HG02571 (cell line): Measurements from ENCODE around the gene PPP2R5D.
A peak's percentile ranks its signal among the peaks of the same experiment; 100 is the strongest.

Source experiments
- ATAC-seq: cut with Tn5 transposase; IDR thresholded peaks from one replicate; pipeline ENCODE4 v1.9.1; 2021; ENCODE audit warnings: mild to moderate bottlenecking, moderate library complexity; ENCODE audit not compliant: unreplicated experiment

The PPP2R5D gene

DNA sequence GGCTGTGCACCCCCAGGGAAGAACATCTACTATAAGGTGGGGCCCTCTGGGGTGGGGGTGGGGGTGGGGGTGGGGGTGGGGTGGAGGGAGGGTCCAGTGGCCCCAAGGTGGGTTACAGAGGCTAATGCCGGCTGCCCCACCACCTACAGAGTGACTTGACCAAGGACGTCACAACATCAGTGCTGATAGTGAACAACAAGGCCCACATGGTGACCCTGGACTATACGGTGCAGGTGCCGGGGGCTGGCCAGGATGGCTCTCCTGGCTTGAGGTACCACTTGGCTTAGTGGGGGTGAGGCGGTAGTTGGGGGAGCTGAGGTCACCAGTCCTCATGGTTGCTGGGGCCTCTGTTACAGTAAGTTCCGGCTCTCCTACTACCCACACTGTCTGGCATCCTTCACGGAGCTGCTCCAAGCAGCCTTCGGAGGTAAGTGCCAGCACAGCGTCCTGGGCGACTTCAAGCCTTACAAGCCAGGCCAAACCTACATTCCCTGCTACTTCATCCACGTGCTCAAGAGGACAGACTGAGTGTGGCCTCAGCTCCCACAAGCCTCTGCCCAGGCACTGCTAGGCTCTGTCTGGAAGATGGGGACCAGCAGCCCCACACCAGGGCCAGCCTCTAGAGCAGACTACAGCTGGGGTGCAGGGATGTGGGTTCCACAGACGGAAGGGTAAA is 21.1 kb upstream of the PPP2R5D start:
- ATAC-seq = no peak

DNA sequence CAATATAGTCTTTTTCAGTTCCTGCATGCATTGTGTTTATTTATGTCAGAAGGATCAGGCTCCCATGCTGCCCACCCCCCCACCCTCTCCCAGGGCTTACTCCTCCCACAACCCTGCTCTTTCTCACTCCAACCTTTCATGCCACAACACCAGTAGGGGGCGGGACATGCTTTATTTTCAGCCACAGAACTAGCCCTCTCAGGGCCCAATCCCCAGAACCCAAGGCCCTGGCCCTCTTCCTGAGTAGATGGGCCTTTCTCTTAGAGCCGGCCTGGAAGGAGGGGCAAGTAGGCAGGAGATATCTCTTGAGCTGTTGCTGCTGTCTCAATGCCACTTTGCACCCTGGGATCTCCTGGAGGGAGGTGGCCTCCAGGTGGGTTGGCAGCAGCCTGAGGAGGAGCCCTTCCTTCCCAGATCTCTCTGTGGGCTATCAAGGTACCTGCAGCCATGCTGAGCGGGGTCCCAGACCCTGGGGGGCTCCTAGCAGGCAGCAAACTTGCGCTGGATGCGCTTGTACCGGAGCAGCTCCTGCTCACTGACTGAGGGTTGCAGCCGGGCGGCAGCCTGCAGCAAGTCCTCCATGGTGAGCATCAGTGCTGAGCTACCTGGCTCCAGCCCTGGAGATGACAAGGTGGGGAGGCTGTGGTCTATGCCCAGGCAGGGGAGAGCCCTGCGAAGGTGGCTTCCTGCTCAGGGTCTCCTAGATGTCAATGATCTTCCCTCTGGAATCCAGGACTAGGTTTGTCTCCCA is 20.3 kb upstream of the PPP2R5D start:
- no peak for ATAC-seq

DNA sequence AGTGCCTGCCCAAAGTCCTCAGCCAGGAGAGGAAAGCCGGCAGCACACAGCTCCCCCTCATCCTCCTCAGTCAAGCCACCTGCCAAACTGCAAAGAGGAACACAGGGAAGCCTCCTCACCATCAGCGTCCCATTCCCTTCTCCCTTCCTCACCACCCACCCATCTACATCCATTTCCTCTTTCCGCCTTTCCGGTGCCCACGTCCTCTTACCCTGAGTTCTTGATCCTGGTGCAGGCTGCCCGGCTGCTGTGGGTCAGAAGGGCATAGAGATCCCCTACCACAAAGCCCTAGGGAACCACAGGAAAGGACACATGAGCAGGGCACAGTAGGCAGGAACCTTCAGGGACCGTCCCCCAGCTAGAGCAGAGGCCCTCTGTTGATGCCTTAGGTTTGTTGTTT is 17.8 kb upstream of the PPP2R5D start:
- no peak for ATAC-seq

DNA sequence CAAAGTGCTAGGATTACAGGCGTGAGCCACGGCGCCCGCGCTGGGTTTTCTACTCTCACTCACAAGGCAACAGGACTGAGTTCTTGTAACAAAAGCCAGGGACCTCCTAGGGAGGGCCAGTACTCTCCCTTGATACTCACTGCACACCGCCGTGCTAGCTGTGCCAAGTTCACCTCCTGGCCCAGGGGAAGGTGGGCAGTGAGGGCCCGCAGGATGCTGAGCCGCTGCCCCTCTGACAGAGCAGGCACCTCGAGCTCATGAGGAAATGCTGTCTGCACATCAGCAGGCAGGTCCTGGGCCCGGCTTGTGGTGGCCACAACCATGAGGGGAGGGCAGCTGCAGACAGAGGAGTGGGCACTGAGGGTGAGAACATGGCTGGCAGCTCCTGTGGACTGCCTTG is 17.1 kb upstream of the PPP2R5D start:
- no peak for ATAC-seq

DNA sequence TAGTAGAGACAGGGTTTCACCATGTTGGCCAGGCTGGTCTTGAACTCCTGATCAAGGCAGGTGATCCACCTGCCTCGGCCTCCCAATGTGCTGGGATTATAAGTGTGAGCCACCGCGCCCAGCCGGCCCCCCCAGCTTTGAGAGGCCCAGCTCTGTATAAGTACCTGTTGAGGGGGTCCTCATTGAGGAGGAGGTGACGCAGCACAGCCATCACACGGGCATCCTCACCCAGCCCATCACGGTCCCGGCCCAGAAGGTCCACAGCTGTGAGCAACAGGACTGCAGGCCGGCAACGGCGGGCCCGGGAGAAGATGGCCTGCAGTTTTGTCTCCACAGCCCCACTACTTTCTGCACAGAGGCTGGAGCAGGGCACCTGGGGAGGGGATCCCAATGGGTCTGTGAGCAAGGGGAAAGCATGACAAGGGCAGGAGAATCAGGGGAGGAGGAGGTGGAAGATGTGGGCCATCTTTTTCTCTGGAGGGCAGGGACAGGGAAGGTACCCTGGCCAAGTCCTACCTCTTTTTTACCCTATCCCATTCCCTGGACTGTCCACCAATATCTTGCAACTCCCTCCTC is 16.2 kb upstream of the PPP2R5D start:
- ATAC-seq = no peak

DNA sequence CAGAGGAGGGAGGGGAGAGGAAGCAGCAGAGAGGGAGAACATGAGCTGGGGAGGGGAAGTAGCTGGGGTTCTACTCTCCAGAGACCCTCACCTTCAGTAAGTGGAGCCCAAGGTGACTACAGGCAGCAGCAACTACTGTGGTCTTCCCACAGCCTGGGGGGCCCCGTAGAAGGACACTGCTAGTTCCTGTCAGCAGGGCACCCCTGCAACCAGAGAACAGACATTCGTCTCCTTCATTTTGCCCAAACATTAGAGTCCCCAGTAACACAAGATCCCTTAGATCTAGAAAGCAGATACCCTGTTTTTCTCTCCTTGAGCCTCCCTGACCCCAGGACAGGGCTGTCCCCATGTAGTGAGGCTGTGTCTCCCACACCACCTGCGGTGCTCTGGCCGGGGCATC is 15.6 kb upstream of the PPP2R5D start:
- no peak for ATAC-seq

DNA sequence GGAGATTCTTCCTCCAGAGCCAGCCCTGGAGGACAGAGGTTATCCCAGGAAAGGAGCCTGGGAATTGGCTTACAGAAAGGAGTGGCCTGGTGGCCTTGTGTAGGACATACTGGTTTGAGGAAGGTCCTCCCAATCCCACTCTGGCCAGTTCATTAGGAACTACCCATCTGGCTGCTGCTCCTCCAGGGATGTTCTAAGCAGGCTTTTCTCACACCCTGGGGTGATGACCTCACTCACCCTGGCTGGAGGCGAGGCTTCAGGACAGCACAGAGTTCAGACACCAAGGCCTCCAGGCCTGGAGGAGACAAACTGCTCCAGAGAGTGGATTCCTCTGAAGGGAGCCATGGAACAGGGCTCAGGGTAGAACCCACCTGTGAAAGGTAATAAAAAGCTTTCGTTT is 14.9 kb upstream of the PPP2R5D start:
- ATAC-seq = no peak

DNA sequence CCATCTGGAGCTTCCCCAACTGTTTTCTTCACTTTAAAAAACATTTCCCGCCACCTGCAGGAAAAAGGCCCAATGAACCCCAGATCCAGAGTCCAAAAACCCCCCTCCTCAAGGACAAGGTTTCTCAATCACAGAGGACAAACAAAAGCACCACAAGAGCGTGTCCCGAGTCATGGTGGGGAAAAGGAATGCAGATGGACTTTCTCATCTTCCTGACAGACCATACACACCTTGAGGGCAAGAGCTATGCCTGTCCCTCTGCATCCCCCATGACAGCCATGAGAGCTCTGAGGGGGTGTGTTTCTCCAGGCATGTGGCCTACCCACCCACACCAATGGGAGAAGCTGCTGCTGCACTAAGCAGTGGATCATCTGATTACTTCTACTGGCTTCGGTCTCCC is 14.4 kb upstream of the PPP2R5D start:
- ATAC-seq = no peak

DNA sequence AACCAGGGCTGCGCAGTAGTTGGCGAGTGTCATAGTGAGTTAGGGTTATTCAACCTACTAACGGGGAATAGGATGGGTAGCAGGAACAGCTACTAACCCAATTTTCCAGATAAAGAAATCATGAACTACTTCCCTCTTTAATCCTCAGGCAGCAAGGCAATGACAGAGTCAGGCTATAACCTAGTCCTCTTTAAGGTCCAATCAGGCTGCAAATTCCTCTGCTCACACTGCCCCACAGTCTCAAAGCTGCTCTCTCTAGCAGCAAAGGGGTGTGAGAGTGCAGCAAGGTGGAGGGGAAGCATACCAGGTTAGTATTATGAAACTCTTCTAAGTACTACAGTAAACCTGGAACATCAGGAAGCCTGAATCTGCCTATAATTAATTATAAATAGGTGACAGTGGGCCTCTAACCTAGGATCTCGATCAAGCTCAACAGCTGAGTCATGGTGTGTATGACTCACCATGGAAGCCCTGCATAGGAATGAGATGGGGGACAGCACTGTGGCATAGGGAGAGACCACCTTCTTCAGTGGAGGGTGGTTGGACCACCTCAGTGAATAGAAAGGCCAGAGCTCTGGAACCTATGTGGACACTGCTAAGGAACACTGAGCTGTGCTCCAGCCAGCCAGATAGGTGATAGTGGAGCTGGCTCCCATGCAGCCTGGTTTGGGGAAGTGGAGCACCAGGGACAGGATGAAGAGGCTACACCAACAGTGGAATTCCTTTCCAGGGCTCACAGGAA is 13.3 kb upstream of the PPP2R5D start:
- no peak for ATAC-seq

DNA sequence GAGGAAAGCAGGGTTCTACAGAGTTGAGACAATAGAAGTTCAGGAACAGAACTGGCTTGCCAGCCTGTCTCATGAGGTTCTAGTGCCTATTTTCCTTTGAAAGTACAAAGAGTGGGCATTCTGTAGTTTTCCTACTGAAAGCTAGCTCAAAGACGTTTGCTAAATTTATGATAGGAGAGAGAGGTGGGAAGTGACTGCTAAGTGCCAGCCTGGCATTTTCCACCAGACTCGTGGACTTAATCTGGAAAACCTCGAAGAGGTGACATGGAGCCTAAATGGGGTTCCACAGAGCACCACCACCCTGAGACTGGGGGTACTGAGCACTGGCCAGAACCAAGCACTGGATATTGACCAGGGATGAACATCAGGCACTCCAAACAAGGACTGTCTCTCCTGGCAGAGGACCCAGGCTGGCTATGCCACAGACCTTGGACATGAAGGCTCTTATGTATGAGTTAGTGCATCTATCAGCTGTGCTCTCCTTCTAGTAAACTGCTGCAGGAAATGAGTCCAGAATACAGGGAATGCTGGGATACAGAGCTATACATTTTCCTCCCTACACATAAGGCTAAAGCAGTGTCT is 12.5 kb upstream of the PPP2R5D start:
- ATAC-seq = no peak

DNA sequence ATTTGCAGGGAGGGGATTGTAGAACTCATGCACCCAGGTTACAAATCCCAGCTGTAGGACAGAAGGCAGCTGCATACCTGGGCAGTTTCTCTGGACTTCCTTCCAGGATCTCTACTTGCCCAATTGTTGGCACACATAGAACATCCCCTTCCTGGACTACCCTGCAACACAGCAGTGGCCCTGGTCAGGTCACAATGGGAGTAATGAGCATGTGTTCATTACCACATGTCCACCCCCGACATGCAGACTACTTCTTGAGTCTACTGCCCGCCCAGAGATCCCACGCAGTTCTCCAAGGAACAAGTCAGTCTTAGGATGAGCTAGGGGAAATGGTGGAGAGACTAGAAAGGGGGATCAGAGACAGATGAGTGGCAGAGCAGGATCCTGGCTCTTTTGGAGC is 10.4 kb upstream of the PPP2R5D start:
- no peak for ATAC-seq

DNA sequence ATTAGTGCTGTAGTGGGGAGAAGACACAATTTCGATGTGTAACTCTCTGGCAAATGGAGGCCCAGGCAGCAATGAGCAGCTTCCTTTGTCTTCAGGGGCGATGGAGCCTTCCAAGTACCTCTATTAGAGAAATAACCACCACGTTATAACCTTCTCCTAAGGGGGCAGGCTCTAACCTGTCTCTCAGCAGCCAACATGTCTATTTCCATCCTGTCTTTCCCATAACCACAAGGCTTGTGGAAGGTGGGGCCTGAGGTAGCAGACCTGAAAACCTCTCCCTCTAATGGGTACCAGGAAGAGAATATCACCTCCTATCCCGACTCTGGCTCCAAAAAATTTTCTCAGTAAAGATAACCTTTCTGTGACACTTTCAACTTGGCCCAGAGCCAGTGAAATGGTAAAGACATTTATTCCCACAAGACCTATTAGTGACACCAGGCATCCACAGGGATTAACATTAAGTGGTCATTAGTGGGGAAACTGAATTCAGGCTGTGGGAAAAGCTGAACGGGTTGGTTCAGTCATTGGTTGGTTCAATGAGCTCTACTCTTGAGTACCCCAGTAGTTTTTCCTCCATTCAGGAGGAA is 9.4 kb upstream of the PPP2R5D start:
- no peak for ATAC-seq

DNA sequence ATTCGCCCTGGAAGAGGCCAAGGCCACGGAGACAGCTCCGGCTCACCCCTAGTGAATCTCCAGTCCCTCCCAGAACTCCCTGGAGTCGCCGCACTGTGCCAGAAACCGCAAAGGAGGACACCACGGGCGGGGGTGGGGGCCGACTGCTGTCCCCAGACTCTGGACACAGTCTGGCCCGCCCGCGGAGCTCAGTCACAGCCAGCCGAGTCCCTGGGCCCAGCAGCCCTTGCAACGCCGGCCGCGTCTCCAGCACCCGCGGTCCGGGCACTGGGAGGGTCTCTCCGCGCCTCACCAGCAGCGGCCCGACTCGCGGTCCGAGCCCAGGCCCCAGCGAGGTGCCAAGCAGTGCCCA is 5.9 kb upstream of the PPP2R5D start:
- peak; percentile 23 for ATAC-seq

DNA sequence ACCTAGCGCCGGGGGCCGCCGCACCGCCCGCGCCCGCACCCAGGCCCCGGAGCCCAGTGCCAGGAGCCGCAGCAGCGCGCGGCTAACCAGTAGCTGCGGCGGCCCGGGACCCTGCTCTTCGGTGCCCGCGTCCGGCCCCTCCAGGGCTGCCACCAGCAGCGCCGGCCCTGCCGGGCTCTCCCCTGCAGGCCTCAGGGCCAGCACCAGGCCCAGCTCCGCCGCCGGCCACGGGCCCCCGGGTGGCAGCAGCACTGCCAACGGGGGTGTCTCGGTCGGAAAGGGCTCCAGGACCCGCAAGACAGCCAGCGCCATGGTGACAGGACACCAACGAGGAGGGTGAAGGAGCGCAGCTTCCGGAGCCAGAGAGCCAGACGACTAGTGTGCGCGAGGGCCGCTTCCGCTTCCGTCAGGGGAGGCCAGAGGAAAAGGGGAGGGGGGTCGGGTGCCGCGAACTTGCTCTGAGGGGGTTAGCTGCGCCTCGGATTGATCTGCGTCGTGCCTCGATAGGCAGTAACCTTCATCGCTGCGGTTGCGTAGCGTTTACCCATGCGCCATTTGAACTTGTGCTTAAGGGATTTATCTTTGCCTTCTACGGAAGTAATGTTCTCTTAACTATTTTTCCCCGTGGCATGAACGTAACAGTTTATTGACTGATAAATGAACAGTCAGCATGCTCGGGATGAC is 5.4 kb upstream of the PPP2R5D start, which contains the start of gene PEX6:
Gene PEX6, minus strand, starts transcription at position 343 of the 684 bp plus-strand sequence. Its CDS starts 31 bp downstream, at position 312.
- ATAC-seq = peak; percentile 75

DNA sequence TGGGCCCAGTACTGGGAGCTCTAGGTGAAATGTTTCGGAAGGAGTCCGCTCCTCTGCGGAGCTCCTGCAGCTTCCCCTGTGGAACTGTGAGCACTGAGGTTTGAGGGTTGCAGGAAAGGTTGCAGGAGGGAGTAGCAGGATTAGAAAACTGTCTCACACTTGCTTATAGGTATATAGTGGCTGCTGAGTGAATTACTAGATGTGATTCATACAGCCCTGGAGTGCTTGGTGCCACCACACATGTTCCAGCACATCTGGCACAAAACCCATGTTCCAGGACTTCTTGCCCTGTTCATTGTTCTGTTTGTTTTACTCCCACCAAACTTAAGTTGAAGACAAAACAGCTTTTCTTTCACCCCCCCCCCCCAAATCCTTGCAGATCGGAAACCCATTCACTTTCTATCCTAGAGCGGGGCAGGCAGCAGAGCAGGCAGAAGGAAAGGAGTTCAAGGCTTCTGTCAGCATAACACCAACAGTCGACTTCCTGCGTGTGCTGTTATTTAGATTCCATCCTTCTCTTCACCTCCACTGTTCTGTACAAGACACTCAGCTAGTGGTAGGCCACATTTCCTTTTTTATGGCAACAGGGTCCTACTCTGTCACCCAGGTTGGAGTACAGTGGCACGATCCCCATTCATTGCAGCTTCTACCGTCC is 4.7 kb upstream of the PPP2R5D start:
- ATAC-seq = no peak

DNA sequence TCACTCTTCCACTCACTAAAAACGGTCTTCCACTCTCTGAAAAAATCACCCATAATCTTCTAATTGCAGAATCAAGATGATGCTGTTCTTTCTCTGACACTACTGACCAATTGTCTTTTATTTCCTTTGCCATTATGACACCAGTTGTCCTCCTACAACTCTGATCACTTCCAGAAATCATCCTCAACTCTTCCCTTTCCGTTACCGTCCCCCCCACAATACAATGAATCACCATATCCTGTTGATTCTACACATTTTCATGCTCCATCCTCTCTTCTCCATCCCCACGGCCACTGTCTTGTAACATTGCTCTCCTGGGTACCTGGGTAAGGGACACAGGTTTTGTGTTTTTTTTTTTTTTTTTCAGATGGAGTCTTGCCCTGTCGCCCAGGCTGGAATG is 2.5 kb upstream of the PPP2R5D start:
- ATAC-seq = no peak

DNA sequence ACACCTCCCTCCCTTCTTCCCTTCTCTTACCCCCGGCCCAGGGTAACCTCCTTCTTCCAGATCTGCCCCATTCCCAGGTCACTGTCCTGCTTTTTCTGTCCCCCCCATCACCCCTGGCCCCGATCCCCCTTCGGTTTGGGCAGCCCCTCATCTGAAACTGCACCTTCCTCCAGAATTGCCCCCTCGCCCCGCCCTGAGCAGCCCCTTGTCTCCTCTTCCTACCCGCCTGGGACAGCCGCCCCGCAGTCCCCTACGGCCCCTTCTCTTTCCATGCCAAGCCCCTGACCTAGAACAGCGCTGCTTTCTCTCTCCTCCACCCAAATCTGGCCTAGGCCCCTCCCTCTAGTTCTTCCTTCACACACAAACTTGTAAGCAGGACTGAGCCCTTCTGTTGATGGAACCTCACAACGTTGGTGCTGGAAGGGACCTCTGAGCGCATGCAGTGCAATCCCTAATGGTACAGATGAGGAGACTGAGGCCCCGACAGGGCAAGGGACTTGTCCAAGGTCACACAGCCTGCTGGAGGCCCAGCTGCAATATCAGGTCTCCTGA is 630 bp downstream of the PPP2R5D start:
- no peak for ATAC-seq

DNA sequence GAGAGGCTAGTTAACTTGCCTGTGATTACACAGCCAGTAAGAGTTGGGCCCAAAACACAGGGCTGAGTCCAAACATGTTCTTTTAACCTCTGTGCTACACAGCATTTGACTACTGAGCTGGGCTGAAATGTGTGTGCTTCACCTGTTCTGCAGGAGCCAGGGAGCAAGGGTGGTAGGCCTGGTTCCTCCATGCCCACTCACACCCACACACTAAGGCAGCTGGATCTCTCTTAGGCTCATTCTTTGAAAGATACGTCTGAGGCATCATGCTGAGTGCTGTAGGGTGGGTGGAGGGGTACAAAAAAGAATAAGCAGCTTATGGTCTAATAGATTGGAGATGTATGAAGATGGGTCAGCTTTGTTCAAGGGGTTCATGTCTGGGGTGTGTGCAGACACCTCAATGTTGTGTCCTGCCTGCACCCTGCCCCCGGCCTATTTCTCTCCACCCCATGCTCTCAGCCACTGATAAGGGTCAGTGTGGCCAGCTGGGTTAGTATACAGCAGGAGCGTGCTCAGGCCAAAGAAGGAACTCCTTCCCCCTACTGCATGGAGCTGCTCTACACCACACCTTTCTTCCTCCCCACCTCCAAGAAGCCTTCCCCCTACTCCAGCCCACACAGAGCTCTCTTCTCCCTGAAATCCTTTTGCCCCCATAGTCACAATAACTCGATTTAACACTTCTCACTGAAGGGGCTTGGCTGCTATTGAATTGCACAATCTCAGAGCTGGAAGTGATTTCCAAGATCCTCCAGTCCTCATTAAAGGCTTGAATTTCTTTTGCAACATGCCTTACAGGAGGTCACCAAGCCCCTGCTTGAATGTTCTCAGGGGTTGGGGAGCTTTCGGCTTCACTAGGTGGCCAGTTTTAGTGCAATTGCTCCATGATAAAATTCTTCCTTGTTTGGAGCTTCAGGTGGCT is 3.4 kb downstream of the PPP2R5D start:
- no peak for ATAC-seq
